Tongue (tissue), 2 donors: Measurements from ENCODE around the gene FOXO1. TPM values are rescaled to one million over a fixed set of nuclear protein-coding genes. Genes with fewer than 3 reads are reported as not detected.

Source experiments
- DNase-seq: peaks from one replicate; pipeline ENCODE4 v3.0.0-alpha.2; 2015
- total RNA-seq: library from RNA; depleted of rRNA; stranded (reverse); fragments of >200 nt; gene quantifications from one replicate; pipeline ENCODE4 v1.2.3, GENCODE V29; 2014

The FOXO1 gene
- total RNA-seq, 1 donor from 2014 or later, result 24.1 TPM

- DNase-seq, result no peak
These were observed 93.5 kb downstream of the FOXO1 start for GRCh38 chr13:40572961-40573360.

- no peak for DNase-seq
These were observed 95.0 kb downstream of the FOXO1 start for GRCh38 chr13:40571338-40571963.

GRCh38 chr13:40570930-40571329 is 95.5 kb downstream of the FOXO1 start:
- DNase-seq, result no peak

GRCh38 chr13:40569024-40569350 is 97.5 kb downstream of the FOXO1 start:
- no peak for DNase-seq

GRCh38 chr13:40568246-40569023 is 98.0 kb downstream of the FOXO1 start:
- no peak for DNase-seq

- no peak for DNase-seq
These were observed 99.6 kb downstream of the FOXO1 start for GRCh38 chr13:40566811-40567210.

GRCh38 chr13:40565282-40566148 is 100.9 kb downstream of the FOXO1 start:
- no peak for DNase-seq

GRCh38 chr13:40564342-40565001 is 102.0 kb downstream of the FOXO1 start:
- DNase-seq, result no peak

- DNase-seq, result no peak
These were observed 102.9 kb downstream of the FOXO1 start for GRCh38 chr13:40563350-40564125.

- no peak for DNase-seq
These were observed 103.5 kb downstream of the FOXO1 start for GRCh38 chr13:40562975-40563349.

GRCh38 chr13:40559915-40560314 is 106.5 kb downstream of the FOXO1 start:
- no peak for DNase-seq

- DNase-seq, result no peak
These were observed 107.8 kb downstream of the FOXO1 start for GRCh38 chr13:40558656-40559055.

- no peak for DNase-seq
These were observed 110.0 kb downstream of the FOXO1 start for GRCh38 chr13:40556453-40556852.

- DNase-seq, result no peak
These were observed 113.1 kb downstream of the FOXO1 start for GRCh38 chr13:40553356-40553755.

- no peak for DNase-seq
These were observed 113.5 kb downstream of the FOXO1 start for GRCh38 chr13:40552895-40553294.

GRCh38 chr13:40550130-40550529 is 116.3 kb downstream of the FOXO1 start:
- no peak for DNase-seq

GRCh38 chr13:40549500-40550094 is 116.8 kb downstream of the FOXO1 start:
- no peak for DNase-seq

GRCh38 chr13:40547591-40548315 is 118.7 kb downstream of the FOXO1 start:
- DNase-seq, result no peak

GRCh38 chr13:40546047-40546446 is 120.4 kb downstream of the FOXO1 start:
- no peak for DNase-seq

- no peak for DNase-seq
These were observed 126.0 kb downstream of the FOXO1 start for GRCh38 chr13:40540328-40541044.
